IPS DF 6.9 (cell line): Measurements from ENCODE around the gene B3GAT1.

ENCODE experiments used
- DNase-seq: peaks from one replicate; pipeline ENCODE4 v3.0.0-alpha.2; 2013; ENCODE audit warnings: low read depth, low spot score
- H3K27ac ChIP-seq: one replicate; pipeline ENCODE4 v1.5.1; 2013; ENCODE audit warnings: low read length, control low read depth
- H3K27me3 ChIP-seq: 2 replicates; pipeline ENCODE4 v1.6.1; 2013; ENCODE audit warnings: mild to moderate bottlenecking, low read length; ENCODE audit not compliant: control insufficient read depth, insufficient read depth
- H3K36me3 ChIP-seq: 2 replicates; pipeline ENCODE4 v1.6.1; 2013; ENCODE audit warnings: low read length; ENCODE audit not compliant: control insufficient read depth, insufficient read depth
- H3K4me1 ChIP-seq: 2 replicates; pipeline ENCODE4 v1.6.1; 2013; ENCODE audit warnings: low read length; ENCODE audit not compliant: control insufficient read depth, insufficient read depth
- H3K4me3 ChIP-seq: 2 replicates; pipeline ENCODE4 v1.5.1; 2013; ENCODE audit warnings: mild to moderate bottlenecking, low read length
- H3K9me3 ChIP-seq: 2 replicates; pipeline ENCODE4 v1.6.1; 2013; ENCODE audit warnings: low read length, inconsistent platforms; ENCODE audit not compliant: control insufficient read depth, insufficient read depth
- WGBS: extraction: QIAGEN DNeasy Blood & Tissue Kit; methylation state at CpG from one replicate; pipeline ENCODE4 v1.1.7; 2013; ENCODE audit warnings: mixed read lengths, missing lambda C conversion rate; ENCODE audit not compliant: insufficient read length, insufficient coverage; 5-methylcytosine and 5-hydroxymethylcytosine counted together

The B3GAT1 gene

DNA sequence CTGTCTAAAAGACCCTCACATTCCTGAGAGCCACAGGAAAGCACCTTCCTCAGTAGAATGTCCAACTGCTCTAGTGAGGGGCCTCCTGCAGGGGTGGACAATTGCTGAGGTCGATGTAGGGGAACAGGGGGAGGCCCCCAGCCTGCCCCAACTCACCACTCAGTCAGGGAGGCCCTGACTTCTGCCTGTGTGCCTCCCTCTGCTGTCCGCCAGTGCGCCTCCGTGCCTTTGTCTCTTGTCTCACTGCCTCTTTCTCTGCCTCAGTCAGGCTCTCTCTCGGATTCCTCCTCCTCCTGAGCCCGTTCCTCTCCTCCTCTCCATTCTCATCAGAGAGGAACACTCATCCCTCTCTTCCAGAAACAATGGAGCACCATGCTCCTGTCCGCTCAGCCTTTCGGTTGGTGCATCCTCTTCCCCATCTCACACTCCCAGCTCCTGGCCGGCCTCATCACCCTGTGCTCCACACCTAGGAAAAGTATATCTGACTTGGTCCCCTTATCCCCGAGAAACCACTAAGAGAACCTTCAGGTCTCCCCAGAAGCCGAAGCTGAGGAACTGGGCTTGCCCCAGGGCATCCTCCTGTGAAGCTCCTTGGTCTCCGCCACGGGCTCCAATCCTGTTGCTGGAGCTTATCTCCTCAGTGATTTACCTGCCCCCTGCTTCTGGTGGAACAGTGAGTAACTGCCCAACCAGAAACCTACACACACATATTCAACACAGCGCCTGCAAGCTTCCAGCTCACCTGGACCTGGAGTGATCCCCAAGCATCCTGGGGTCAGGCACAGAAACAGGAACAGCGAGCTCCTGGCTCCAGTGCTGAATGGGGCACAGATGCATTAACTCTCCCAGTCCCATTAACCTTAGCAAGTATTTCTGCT is 2.3 kb downstream of the B3GAT1 start:
- no peaks in the 10 kb centered on the region for H3K27me3 ChIP-seq
- no peaks in the 10 kb centered on the region; the same call in 1 of the 2 replicates for H3K36me3 ChIP-seq
- no peak overlapping the region for H3K27ac ChIP-seq
- WGBS, result no CpG with 5 or more reads among the region's 15 CpGs
- no peak overlapping the region for H3K4me3 ChIP-seq
- DNase-seq, result no peak
- no peaks in the 10 kb centered on the region for H3K9me3 ChIP-seq
- peaks cover 11% of the 10 kb centered on the region for H3K4me1 ChIP-seq

DNA sequence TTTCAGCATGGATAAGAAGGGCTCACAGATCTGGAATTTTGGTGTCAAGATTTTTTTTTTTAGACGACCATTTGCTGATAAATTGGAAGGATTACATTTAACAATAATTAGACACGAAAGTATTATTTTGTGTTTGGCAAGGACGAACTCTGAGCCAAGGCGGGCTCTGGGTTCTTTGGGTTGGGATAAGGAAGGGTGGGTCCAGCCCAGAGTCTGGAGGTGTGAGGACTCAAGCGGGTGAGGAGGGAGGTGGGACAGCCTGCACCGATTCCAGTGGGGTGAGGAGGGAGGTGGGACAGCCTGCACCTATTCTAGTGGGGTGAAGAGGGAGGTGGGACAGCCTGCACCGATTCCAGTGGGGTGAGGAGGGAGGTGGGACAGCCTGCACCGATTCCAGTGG is 4.1 kb downstream of the B3GAT1 start:
- no CpG with 5 or more reads among the region's 8 CpGs for WGBS
- no peaks in the 10 kb centered on the region; the same call in 1 of the 2 replicates for H3K36me3 ChIP-seq

DNA sequence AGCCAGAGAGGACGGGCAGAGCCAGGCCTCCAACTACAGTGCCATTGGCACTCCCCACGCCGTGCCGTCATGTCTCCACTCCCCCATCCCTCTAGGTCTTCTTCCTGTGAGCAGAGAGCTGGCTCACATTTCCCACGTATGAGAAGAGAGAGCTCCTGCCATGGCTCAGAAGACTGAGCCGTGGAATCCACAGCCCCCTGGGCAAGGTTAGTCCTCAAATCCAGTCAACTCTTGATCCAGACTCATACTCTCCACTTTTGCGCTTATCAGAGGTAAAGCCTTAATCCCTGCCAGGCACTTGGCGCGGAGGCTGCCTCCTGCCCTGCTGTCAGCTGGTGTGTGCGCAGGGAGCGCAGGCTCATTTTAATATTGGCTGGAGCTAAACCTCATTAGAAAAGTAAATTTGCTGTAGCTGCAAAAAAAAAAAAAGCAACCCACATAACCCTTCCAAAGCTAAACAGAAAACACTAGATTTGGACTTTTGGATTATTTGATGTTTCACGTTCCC is 4.7 kb downstream of the B3GAT1 start:
- no CpG with 5 or more reads among the region's 12 CpGs for WGBS
- H3K9me3 ChIP-seq, result no peaks in the 10 kb centered on the region
- no peak overlapping the region for H3K27ac ChIP-seq

More for the DNA sequence above, 4.1 kb downstream of the B3GAT1 start:
- Histone ChIP-seq H3K4me1 (peaks cover 3% of the 10 kb centered on the region; the same call in 1 of the 2 replicates), H3K27ac (no peak overlapping the region), H3K27me3 (no peaks in the 10 kb centered on the region), H3K4me3 (no peak overlapping the region), H3K9me3 (no peaks in the 10 kb centered on the region)
- DNase-seq, result no peak

GRCh38 chr11:134406264-134407185 is 5.5 kb downstream of the B3GAT1 start:
- H3K27ac ChIP-seq, result no peak overlapping the region
- no CpG with 5 or more reads among the region's 11 CpGs for WGBS
- H3K4me1 ChIP-seq, result peaks cover 5% of the 10 kb centered on the region; the same call in 1 of the 2 replicates
- H3K36me3 ChIP-seq, result no peaks in the 10 kb centered on the region; the same call in 1 of the 2 replicates
- H3K27me3 ChIP-seq, result no peaks in the 10 kb centered on the region
- no peak for DNase-seq
- H3K9me3 ChIP-seq, result no peaks in the 10 kb centered on the region
- no peak overlapping the region for H3K4me3 ChIP-seq

More for the DNA sequence above, 4.7 kb downstream of the B3GAT1 start:
- Histone ChIP-seq H3K4me1 (peaks cover 3% of the 10 kb centered on the region; the same call in 1 of the 2 replicates), H3K36me3 (no peaks in the 10 kb centered on the region; the same call in 1 of the 2 replicates), H3K4me3 (no peak overlapping the region), H3K27me3 (no peaks in the 10 kb centered on the region)
- no peak for DNase-seq

- no peaks in the 10 kb centered on the region for H3K27me3 ChIP-seq
- H3K36me3 ChIP-seq, result no peaks in the 10 kb centered on the region; the same call in 1 of the 2 replicates
- H3K4me1 ChIP-seq, result peaks cover 5% of the 10 kb centered on the region; the same call in 1 of the 2 replicates
- H3K27ac ChIP-seq, result no peak overlapping the region
- WGBS, result no CpG with 5 or more reads among the region's 9 CpGs
- DNase-seq, result no peak
- no peak overlapping the region for H3K4me3 ChIP-seq
- H3K9me3 ChIP-seq, result no peaks in the 10 kb centered on the region
These were observed 6.2 kb downstream of the B3GAT1 start for GRCh38 chr11:134405841-134406240.

DNA sequence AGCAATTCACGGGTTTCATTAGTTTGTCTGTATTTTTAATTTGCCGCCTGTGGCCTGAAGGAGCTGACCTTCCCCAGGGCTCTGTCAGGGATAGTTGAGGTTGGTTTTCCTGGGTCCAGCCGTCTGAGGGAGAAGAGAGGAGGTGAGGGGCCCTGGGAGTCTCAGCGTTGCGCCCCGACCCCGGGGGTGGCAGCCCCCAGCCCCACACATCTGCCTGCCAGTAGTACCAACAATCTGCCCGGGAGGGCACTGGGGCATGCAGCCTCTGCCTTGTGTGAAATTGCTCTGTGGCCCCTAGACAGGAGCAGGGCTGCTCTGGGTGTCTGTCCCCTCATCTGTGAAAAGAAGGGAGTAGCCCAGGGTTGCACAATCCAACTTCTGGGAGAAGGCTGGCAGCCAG is 6.6 kb downstream of the B3GAT1 start:
- peaks cover 3% of the 10 kb centered on the region; the same call in 1 of the 2 replicates for H3K4me1 ChIP-seq
- DNase-seq, result no peak
- no peak overlapping the region for H3K27ac ChIP-seq
- no peaks in the 10 kb centered on the region for H3K9me3 ChIP-seq
- WGBS, result no CpG with 5 or more reads among the region's 8 CpGs
- H3K4me3 ChIP-seq, result no peak overlapping the region
- H3K36me3 ChIP-seq, result no peaks in the 10 kb centered on the region; the same call in 1 of the 2 replicates
- H3K27me3 ChIP-seq, result no peaks in the 10 kb centered on the region

GRCh38 chr11:134404575-134405341 is 7.3 kb downstream of the B3GAT1 start:
- Histone ChIP-seq H3K4me1 (peaks cover 3% of the 10 kb centered on the region; the same call in 1 of the 2 replicates), H3K27me3 (no peaks in the 10 kb centered on the region), H3K36me3 (no peaks in the 10 kb centered on the region; the same call in 1 of the 2 replicates), H3K27ac (no peak overlapping the region), H3K9me3 (no peaks in the 10 kb centered on the region), H3K4me3 (no peak overlapping the region)
- no peak for DNase-seq
- no CpG with 5 or more reads among the region's 30 CpGs for WGBS

GRCh38 chr11:134402910-134403309 is 9.1 kb downstream of the B3GAT1 start:
- Histone ChIP-seq H3K4me3 (no peak overlapping the region), H3K36me3 (no peaks in the 10 kb centered on the region; the same call in 1 of the 2 replicates), H3K27me3 (no peaks in the 10 kb centered on the region), H3K9me3 (no peaks in the 10 kb centered on the region), H3K27ac (no peak overlapping the region), H3K4me1 (0 out of 2 replicates have a peak, but pooled peaks cover 3% of the 10 kb centered on the region)
- WGBS, result no CpG with 5 or more reads among the region's 12 CpGs
- no peak for DNase-seq

GRCh38 chr11:134401825-134402809 is 9.9 kb downstream of the B3GAT1 start:
- no peak for DNase-seq
- WGBS, result no CpG with 5 or more reads among the region's 19 CpGs
- H3K27ac ChIP-seq, result no peak overlapping the region
- H3K4me1 ChIP-seq, result 0 out of 2 replicates have a peak, but pooled peaks cover 3% of the 10 kb centered on the region
- no peaks in the 10 kb centered on the region for H3K9me3 ChIP-seq
- no peaks in the 10 kb centered on the region; the same call in 1 of the 2 replicates for H3K36me3 ChIP-seq
- H3K27me3 ChIP-seq, result no peaks in the 10 kb centered on the region
- no peak overlapping the region for H3K4me3 ChIP-seq
